GM12878 (cell line): ENCODE results near the gene MYRF. TPM values are rescaled to one million over a fixed set of nuclear protein-coding genes. Genes with fewer than 3 reads are reported as not detected.

Source experiments
- ATAC-seq: fragments of 200-7000 bp; cut with Tn5 transposase; 3 replicates; pipeline ENCODE4 v1.9.1; 2020; ENCODE audit warnings: mild to moderate bottlenecking, moderate library complexity
- BruUV-seq: library from RNA; stranded (reverse); fragments of 400-500 nt; replicated peaks from 2 replicates; lab custom pipeline; 2021; lab: Mats Ljungman, UMichigan
- CTCF ChIA-PET: fragments of 300-600 bp; sonication (Branson Sonifier 250); formaldehyde crosslinking; extraction: SDS; loops from one replicate; lab custom pipeline; 2021; ENCODE audit warnings: inconsistent platforms; lab: Yijun Ruan, JAX
- POLR2A ChIA-PET: fragments of 350-600 bp; formaldehyde crosslinking; extraction: SDS; loops from one replicate; lab custom pipeline; 2021; ENCODE audit warnings: inconsistent platforms; lab: Charles Lee
- RAD21 ChIA-PET: fragments of 300-600 bp; sonication (Branson Sonifier 250); formaldehyde crosslinking; loops from one replicate; lab custom pipeline; 2023; ENCODE audit warnings: antibody characterized with exemption; ENCODE audit not compliant: unreplicated experiment; lab: Charles Lee
- SMC1A ChIA-PET: fragments of 300-600 bp; sonication (Branson Sonifier 250); formaldehyde crosslinking; loops from one replicate; lab custom pipeline; 2023; ENCODE audit not compliant: unreplicated experiment, uncharacterized antibody; lab: Charles Lee
- DNase-seq: peaks from one replicate; pipeline ENCODE4 v3.0.0-alpha.2; 2011; ENCODE audit warnings: low read depth, low spot score
- FAIRE-seq: peaks from 3 replicates; lab custom pipeline; 2011; peaks lifted over from hg19 to GRCh38; lab: Jason Lieb, UNC
- H2AFZ ChIP-seq: 2 replicates; pipeline ENCODE4 v1.6.0; 2011; ENCODE audit warnings: low read depth, low read length, control low read depth; ENCODE audit not compliant: control insufficient read depth
- H3K27ac ChIP-seq: 2 replicates; pipeline ENCODE4 v1.5.1; 2011; ENCODE audit warnings: control low read depth; ENCODE audit not compliant: control insufficient read depth, insufficient read depth
- H3K27me3 ChIP-seq, 2 experiments: replicated peaks in 1 of 2; 2 replicates each; pipeline versions ENCODE4 v1.6.0 to v1.6.1; 2011; ENCODE audit warnings: low read length in 1 of 2; ENCODE audit not compliant: control insufficient read depth in 2 of 2, insufficient read depth in 2 of 2
- H3K36me3 ChIP-seq, 2 experiments: 2 replicates each; pipeline ENCODE4 v1.5.1; 2011; ENCODE audit warnings: low read length in 1 of 2; ENCODE audit not compliant: control insufficient read depth in 2 of 2, insufficient read depth in 2 of 2
- H3K4me1 ChIP-seq: 2 replicates; pipeline ENCODE4 v1.6.1; 2011; ENCODE audit warnings: mild to moderate bottlenecking, low read length, moderate library complexity, mixed read lengths; ENCODE audit not compliant: control insufficient read depth, insufficient read depth
- H3K4me2 ChIP-seq: 2 replicates; pipeline ENCODE4 v1.6.0; 2011; ENCODE audit warnings: control low read depth; ENCODE audit not compliant: control insufficient read depth, insufficient read depth
- H3K4me3 ChIP-seq: fragments of 200-600 bp; sonication (generic); 2 replicates; pipeline ENCODE4 v1.5.1; 2016
- H3K79me2 ChIP-seq: 2 replicates; pipeline ENCODE4 v1.6.0; 2011; ENCODE audit warnings: low read length; ENCODE audit not compliant: control insufficient read depth, insufficient read depth
- H3K9ac ChIP-seq: 2 replicates; pipeline ENCODE4 v1.8.0; 2011; ENCODE audit warnings: low read length, control low read depth, mixed read lengths; ENCODE audit not compliant: control insufficient read depth, insufficient read depth
- H3K9me3 ChIP-seq: replicated peaks from 3 replicates; pipeline ENCODE4 v1.5.1; 2011; ENCODE audit warnings: mild to moderate bottlenecking, low read length; ENCODE audit not compliant: control insufficient read depth, insufficient read depth
- H4K20me1 ChIP-seq: 2 replicates; pipeline ENCODE4 v1.6.0; 2011; ENCODE audit not compliant: control insufficient read depth, insufficient read depth
- NR2C2 ChIP-seq: IDR thresholded peaks from 2 replicates; pipeline ENCODE4 v1.6.1; 2011; ENCODE audit warnings: borderline replicate concordance, low read depth; ENCODE audit not compliant: control insufficient read depth, insufficient read length
- POLR2A ChIP-seq: IDR thresholded peaks from 2 replicates; pipeline ENCODE4 v1.6.1; 2011; ENCODE audit warnings: low read depth, mild to moderate bottlenecking, low read length
- POLR2AphosphoS2 ChIP-seq: IDR thresholded peaks from 2 replicates; pipeline ENCODE4 v1.6.1; 2011; ENCODE audit warnings: low read depth, mild to moderate bottlenecking, low read length, improper control_type of control experiment, moderate library complexity
- REST ChIP-seq: IDR thresholded peaks from 2 replicates; pipeline ENCODE4 v1.6.1; 2012; ENCODE audit warnings: mild to moderate bottlenecking, low read depth, low read length
- SIN3A ChIP-seq: IDR thresholded peaks from 2 replicates; pipeline ENCODE4 v1.6.1; 2012; ENCODE audit warnings: low read depth, low read length, improper control_type of control experiment
- SUPT20H ChIP-seq: IDR thresholded peaks from 2 replicates; pipeline ENCODE4 v1.6.1; 2011; ENCODE audit warnings: low read depth, mild to moderate bottlenecking, low read length, moderate library complexity, borderline replicate concordance; ENCODE audit not compliant: control insufficient read depth
- TCF3 ChIP-seq: IDR thresholded peaks from 2 replicates; pipeline ENCODE4 v1.6.1; 2012; ENCODE audit warnings: low read depth, mild to moderate bottlenecking, low read length, borderline replicate concordance; ENCODE audit not compliant: insufficient read depth
- WRNIP1 ChIP-seq: IDR thresholded peaks from 2 replicates; pipeline ENCODE4 v1.6.1; 2011; ENCODE audit warnings: low read depth, low read length, improper control_type of control experiment, borderline replicate concordance
- ZBED1 ChIP-seq: IDR thresholded peaks from 2 replicates; pipeline ENCODE4 v1.6.1; 2016; ENCODE audit warnings: borderline replicate concordance
- WGBS: methylation state at CpG from one replicate; pipeline ENCODE4 v1.1.6; 2016; ENCODE audit warnings: low lambda C conversion rate; ENCODE audit not compliant: insufficient replicate concordance, insufficient coverage; ENCODE audit errors: missing lambda C conversion rate; 5-methylcytosine and 5-hydroxymethylcytosine counted together
- in situ Hi-C: fragments of 300-500 bp; cut with MboI; formaldehyde crosslinking; loops from 9 replicates; pipeline ENCODE4 v1.14.3; 2018; ENCODE audit warnings: mixed read lengths
- intact Hi-C: fragments of 100-400 bp; cut with micrococcal nuclease; formaldehyde crosslinking; loops from one replicate; pipeline ENCODE4 v1.14.2; 2022; ENCODE audit not compliant: unreplicated experiment
- polyA plus RNA-seq, 11 experiments: library from polyadenylated mRNA; depleted of rRNA in 4 of 11; unstranded in 6 of 11; stranded (reverse) in 5 of 11; fragments of >200 nt; fragmentation: Nextera tagmentation in 4 of 11; fragmentation: Illumina TruSeq in 1 of 11; extraction: Ambion mirVana in 4 of 11; extraction: Trizol in 1 of 11; gene quantifications; 1 replicate in 1 of 11; 2 replicates in 10 of 11; pipeline versions ENCODE4 v1.2.1 to v1.2.3, GENCODE V29; 2011 to 2016; ENCODE audit warnings: inconsistent platforms in 2 of 11, missing spikeins in 2 of 11, low read depth in 1 of 11
- total RNA-seq, 4 experiments: library from RNA; depleted of rRNA in 3 of 4; stranded (reverse); fragments of >200 nt in 3 of 4; fragmentation: Illumina TruSeq in 1 of 4; extraction: Trizol in 1 of 4; gene quantifications; 2 replicates each; pipeline versions ENCODE4 v1.2.1 to v1.2.3, GENCODE V29; 2013 to 2021

MYRF gene
- total and polyA plus RNA-seq, 10 of the 15 experiments (the other 5 are each of a cell fraction or from before 2014, with no cell fraction given) = 0.27 to 15.6 (median 0.89) TPM

GRCh38 chr11:61739966-61740365 is 12.5 kb upstream of the MYRF start:
- TF ChIP-seq POLR2A = no peak
- no peak for TF ChIP-seq SIN3A
- TF ChIP-seq TCF3 = no peak
- TF ChIP-seq SUPT20H = no peak
- no peak for TF ChIP-seq REST
- no peak for TF ChIP-seq ZBED1
- TF ChIP-seq POLR2AphosphoS2 = no peak
- TF ChIP-seq WRNIP1 = no peak
- no peak for TF ChIP-seq NR2C2
- DNase-seq (no peak), FAIRE-seq (no peak), ATAC-seq (no peak)
- CTCF ChIA-PET = no interaction called here
- intact Hi-C loops = loop anchor here (10.0 kb wide), 1 partner anchor 265 kb away; no protein-coding TSS in a partner anchor
- WGBS = 19% methylated on average over 7 of the region's 7 CpGs
- Histone ChIP-seq H3K4me1 (no peaks in the 10 kb centered on the region), H3K9me3 (no peaks in the 10 kb centered on the region), H3K27me3 (no peaks in the 10 kb centered on the region; a peak in 1 of 4 replicates), H3K9ac (no peak overlapping the region), H3K4me3 (no peak overlapping the region), H3K36me3 (no peaks in the 10 kb centered on the region), H2AFZ (no peak overlapping the region), H3K27ac (no peak overlapping the region), H4K20me1 (no peaks in the 10 kb centered on the region), H3K4me2 (no peak overlapping the region), H3K79me2 (no peaks in the 10 kb centered on the region)
- no TSS peak for BruUV-seq
- RAD21 ChIA-PET = no interaction called here
- SMC1A ChIA-PET = interaction anchor here (1.1 kb wide), 1 partner anchor 11 kb away, joined by 3 read pairs; no protein-coding TSS in a partner anchor
- POLR2A ChIA-PET = no interaction called here
- in situ Hi-C loops = no loop called here
